Mammary epithelial cell (primary cell): ENCODE results near the gene MAPT.

Experiments
- EZH2 ChIP-seq: IDR thresholded peaks from 2 replicates; pipeline ENCODE4 v1.6.1; 2012; ENCODE audit warnings: low read length, inconsistent platforms, borderline replicate concordance
- TF ChIP-seq, protein P1 (sequence below), 2 donors: IDR thresholded peaks in 1 of 2; conservative IDR thresholded peaks in 1 of 2; 2 replicates each; pipeline ENCODE4 v1.5.1; 2011 to 2012; ENCODE audit warnings: inconsistent platforms in 2 of 2, low read length in 2 of 2, mild to moderate bottlenecking in 2 of 2, control low read depth in 1 of 2, low read depth in 1 of 2; ENCODE audit not compliant: insufficient read depth in 1 of 2; ENCODE audit errors: extremely low read depth in 1 of 2

DNA sequence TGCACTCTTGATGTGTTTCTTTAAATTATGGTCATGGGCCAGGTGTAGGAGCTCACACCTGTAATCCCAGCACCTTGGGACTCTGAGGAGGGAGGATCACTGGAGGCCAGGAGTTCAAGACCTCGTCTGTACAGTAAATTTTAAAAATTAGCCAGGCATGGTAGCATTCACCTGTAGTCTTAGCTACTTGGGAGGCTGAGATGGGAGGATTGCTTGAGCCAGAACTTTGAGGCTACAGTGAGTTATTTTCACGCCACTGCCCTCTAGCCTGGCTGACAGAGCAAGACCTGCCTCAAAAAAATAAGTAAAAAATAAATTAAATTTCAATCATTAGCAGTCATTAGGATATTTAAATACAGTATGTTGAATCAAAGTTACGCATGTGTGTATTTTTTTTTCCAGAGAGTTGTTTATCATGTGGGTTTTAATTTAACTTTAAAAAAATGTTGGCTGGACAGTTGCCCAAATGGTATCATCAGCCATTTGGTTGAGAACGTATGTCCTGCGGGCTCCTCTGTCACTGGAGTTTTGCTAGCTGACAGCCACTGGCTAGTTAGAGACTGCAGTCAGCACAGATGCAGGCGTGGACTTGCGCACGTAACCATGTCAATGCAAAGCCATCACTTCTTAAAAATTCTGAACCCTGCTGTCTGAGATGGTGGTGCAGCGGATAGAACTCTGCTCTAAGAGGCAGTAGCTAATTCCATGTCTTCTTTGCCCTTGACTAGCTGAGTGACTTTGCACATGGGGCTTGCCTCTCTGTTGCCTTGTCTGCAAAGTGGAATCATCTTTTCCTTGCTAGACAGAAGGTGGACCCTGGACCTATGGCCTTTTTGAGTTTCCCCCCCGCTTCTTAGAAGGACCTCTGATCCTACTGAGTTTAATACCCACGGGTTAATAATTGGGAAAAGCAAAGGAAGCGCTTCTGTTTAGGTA lies 40.0 kb downstream of the MAPT start:
- TF ChIP-seq EZH2: no peak
- TF ChIP-seq, protein P1, sequence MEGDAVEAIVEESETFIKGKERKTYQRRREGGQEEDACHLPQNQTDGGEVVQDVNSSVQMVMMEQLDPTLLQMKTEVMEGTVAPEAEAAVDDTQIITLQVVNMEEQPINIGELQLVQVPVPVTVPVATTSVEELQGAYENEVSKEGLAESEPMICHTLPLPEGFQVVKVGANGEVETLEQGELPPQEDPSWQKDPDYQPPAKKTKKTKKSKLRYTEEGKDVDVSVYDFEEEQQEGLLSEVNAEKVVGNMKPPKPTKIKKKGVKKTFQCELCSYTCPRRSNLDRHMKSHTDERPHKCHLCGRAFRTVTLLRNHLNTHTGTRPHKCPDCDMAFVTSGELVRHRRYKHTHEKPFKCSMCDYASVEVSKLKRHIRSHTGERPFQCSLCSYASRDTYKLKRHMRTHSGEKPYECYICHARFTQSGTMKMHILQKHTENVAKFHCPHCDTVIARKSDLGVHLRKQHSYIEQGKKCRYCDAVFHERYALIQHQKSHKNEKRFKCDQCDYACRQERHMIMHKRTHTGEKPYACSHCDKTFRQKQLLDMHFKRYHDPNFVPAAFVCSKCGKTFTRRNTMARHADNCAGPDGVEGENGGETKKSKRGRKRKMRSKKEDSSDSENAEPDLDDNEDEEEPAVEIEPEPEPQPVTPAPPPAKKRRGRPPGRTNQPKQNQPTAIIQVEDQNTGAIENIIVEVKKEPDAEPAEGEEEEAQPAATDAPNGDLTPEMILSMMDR (conservative IDR thresholded peaks at IDR 0.05 in 1 of 2, IDR thresholded peaks at IDR 0.05 in 1 of 2; ENCODE audit: extremely low read depth in 1 of 2, insufficient read depth in 1 of 2, low read depth in 1 of 2, low read length in 2 of 2): no peak
